ENCODE measurements around the gene CHST15. TPM values are rescaled to one million over a fixed set of nuclear protein-coding genes. Genes with fewer than 3 reads are reported as not detected.
"Not testable (repeated sequence)": the region's sequence is repeated elsewhere in the genome, so short reads cannot be mapped to it uniquely, and the experiment has no call there.

CHST15 gene
- total RNA-seq, 4 donors from 2014 or later, result 43.2 to 104 (median 81.5) TPM

DNA sequence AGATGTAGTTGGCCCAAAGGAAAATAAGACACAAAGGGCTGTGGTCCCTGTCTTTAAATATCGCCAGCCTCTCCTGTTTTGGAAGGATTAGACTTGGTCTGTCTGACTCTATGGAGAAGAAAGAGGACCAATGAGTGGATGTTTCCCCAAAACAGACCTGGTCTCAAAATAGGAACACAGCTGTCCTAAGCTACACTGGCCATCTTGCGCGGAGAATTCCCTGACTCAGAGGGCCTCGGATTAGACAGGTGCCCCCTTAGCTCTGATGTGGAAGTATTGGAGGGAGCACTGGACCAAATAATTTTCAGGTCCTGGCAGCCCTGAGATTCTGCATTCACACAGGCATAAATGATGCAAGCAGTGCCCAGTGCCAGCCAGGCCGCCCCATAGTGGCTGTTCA, 56.1 kb downstream of the CHST15 start:
- intact Hi-C loops (cut with DNase I), result no loop called here
- Histone ChIP-seq H3K4me3 (replicated peaks in 1 of 3) (no peak overlapping the region), H3K4me1 (peaks cover 16 to 19% of the 10 kb centered on the region in 2 donors), H3K27ac (no peak overlapping the region), H3K36me3 (peaks cover 33 to 47% of the 10 kb centered on the region in 2 donors), H3K27me3 (no peaks in the 10 kb centered on the region), H3K9me3 (no peaks in the 10 kb centered on the region)
- TF ChIP-seq POLR2A (IDR thresholded peaks at IDR 0.05), result no peak
- TF ChIP-seq, protein P1, sequence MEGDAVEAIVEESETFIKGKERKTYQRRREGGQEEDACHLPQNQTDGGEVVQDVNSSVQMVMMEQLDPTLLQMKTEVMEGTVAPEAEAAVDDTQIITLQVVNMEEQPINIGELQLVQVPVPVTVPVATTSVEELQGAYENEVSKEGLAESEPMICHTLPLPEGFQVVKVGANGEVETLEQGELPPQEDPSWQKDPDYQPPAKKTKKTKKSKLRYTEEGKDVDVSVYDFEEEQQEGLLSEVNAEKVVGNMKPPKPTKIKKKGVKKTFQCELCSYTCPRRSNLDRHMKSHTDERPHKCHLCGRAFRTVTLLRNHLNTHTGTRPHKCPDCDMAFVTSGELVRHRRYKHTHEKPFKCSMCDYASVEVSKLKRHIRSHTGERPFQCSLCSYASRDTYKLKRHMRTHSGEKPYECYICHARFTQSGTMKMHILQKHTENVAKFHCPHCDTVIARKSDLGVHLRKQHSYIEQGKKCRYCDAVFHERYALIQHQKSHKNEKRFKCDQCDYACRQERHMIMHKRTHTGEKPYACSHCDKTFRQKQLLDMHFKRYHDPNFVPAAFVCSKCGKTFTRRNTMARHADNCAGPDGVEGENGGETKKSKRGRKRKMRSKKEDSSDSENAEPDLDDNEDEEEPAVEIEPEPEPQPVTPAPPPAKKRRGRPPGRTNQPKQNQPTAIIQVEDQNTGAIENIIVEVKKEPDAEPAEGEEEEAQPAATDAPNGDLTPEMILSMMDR (IDR thresholded peaks at IDR 0.05), result no peak
- 95 to 98% methylated on average over 5 of the region's 5 CpGs for WGBS, 2 donors
- no peak for DNase-seq

GRCh38 chr10:124036746-124037145, 56.7 kb downstream of the CHST15 start:
- H3K4me1 ChIP-seq, result peaks cover 16 to 19% of the 10 kb centered on the region in 2 donors
- TF ChIP-seq POLR2A (IDR thresholded peaks at IDR 0.05), result no peak
- TF ChIP-seq, protein P1 (IDR thresholded peaks at IDR 0.05), result no peak
- peak overlapping the region in 1 of 3 donors; percentile 11 for H3K27ac ChIP-seq
- H3K36me3 ChIP-seq, result peaks cover 28 to 44% of the 10 kb centered on the region in 2 donors
- intact Hi-C loops (cut with DNase I), result no loop called here
- no peaks in the 10 kb centered on the region for H3K9me3 ChIP-seq
- no peaks in the 10 kb centered on the region for H3K27me3 ChIP-seq
- 96 to 97% methylated on average over 7 to 8 of the region's 8 CpGs for WGBS, 2 donors
- no peak for DNase-seq
- H3K4me3 ChIP-seq (replicated peaks in 1 of 3), result no peak overlapping the region

DNA sequence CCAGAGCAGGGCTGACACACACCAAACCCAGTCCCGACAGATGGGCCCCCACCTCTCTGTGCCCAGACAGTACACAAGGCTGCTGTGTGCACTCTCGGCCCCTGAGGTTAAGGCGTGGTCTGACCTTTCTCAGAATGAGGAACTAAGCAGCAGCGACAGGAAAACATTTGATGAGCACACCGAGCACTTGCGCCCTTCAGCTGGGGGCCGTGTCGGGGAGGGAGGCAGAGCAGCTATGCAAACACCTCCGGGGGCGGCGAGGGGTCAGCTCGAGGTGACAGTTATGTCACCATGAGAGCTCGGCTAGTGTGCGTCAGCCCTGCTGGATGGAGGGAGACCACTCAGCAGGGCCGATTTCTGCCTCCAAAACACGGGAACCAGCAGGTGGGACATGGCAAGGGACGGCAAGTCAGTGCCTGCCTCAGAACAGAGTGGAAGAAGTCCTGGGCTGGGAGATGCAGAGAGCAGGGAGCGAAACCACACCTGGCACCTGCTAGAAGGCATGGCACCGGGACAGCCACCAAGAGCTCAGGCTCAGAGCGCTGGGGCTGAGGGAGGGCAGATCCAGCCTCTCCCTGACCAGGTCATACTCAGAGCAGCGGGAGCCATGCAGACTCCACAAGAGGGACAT, 57.4 kb downstream of the CHST15 start:
- 69 to 78% methylated on average over 10 to 21 of the region's 21 CpGs for WGBS, 2 donors
- Histone ChIP-seq H3K4me3 (replicated peaks in 1 of 3) (no peak overlapping the region), H3K9me3 (no peaks in the 10 kb centered on the region), H3K27ac (peak overlapping the region in 1 of 3 donors; percentile 11), H3K27me3 (no peaks in the 10 kb centered on the region), H3K4me1 (peaks cover 16 to 19% of the 10 kb centered on the region in 2 donors), H3K36me3 (peaks cover 25 to 44% of the 10 kb centered on the region in 2 donors)
- intact Hi-C loops (cut with DNase I), result no loop called here
- DNase-seq, result peak; percentile 26 to 36
- TF ChIP-seq POLR2A (IDR thresholded peaks at IDR 0.05), result no peak
- TF ChIP-seq, protein P1 (IDR thresholded peaks at IDR 0.05), result no peak

DNA sequence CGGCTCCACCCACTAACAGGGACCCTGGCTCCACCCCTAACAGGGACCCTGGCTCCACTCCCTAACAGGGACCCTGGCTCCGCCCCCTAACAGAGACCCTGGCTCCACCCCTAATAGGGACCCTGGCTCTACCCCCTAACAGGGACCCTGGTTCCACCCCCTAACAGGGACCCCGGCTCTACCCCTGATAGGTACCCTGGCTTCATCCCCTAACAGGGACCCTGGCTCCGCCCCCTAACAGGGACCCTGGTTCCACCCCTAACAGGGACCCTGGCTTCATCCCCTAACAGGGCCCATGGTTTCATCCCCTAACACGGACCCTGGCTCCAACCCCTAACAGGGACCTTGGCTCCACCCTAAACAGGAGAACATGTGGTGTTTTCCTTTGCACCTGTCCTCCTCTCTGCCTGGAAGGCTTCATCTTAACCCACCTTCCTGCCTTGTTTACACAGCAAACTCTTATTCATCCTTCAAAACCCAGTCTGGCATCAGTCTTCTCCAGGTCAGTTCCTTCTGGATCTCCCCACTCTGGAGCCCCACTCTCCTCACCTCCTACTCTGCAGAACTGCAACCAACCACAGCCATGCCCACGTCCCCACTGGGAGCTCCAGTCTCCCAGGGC, 58.0 kb downstream of the CHST15 start:
- 89 to 91% methylated on average over 6 of the region's 6 CpGs for whole genome bisulfite sequencing, 2 donors
- TF ChIP-seq POLR2A (IDR thresholded peaks at IDR 0.05), result no peak
- TF ChIP-seq, protein P1 (IDR thresholded peaks at IDR 0.05), result no peak
- no peak for DNase-seq
- Histone ChIP-seq H3K9me3 (no peaks in the 10 kb centered on the region), H3K27ac (no peak overlapping the region), H3K4me3 (replicated peaks in 1 of 3) (no peak overlapping the region), H3K4me1 (peaks cover 16 to 19% of the 10 kb centered on the region in 2 donors), H3K36me3 (peaks cover 30 to 43% of the 10 kb centered on the region in 2 donors), H3K27me3 (no peaks in the 10 kb centered on the region)
- intact Hi-C loops (cut with DNase I), result no loop called here

- intact Hi-C loops (cut with DNase I); H3K9me3 ChIP-seq; DNase-seq; H3K27me3 ChIP-seq; H3K4me3 ChIP-seq (replicated peaks in 1 of 3): not testable (repeated sequence)
- Histone ChIP-seq H3K36me3 (peaks cover 30 to 41% of the 10 kb centered on the region in 2 donors), H3K27ac (peak overlapping the region in 2 of 3 donors; percentile 21 to 37), H3K4me1 (peaks cover 16 to 19% of the 10 kb centered on the region in 2 donors)
- WGBS, 2 donors, result 75 to 89% methylated on average over 7 to 13 of the region's 25 CpGs
These were observed 58.7 kb downstream of the CHST15 start for GRCh38 chr10:124034576-124035305.
